HL-60/S4 treated with phorbol 12-myristate 13-acetate at 8.2 ng/mL for 4 days and 3 days (cell line): ENCODE results near the gene PREX1.
"Not testable (repeated sequence)": the region's sequence is repeated elsewhere in the genome, so short reads cannot be mapped to it uniquely, and the experiment has no call there.

Experiments used
- in situ Hi-C: fragments of 300-500 bp; cut with MboI; formaldehyde crosslinking; loops from 2 replicates; pipeline ENCODE4 v1.15.0; 2022; ENCODE audit warnings: low sequenced_read_pairs

PREX1 gene

GRCh38 chr20:48849299-48849698 lies 21.5 kb upstream of the PREX1 start:
- in situ Hi-C loops, result no loop called here

GRCh38 chr20:48847498-48848205 lies 19.9 kb upstream of the PREX1 start:
- in situ Hi-C loops, result no loop called here

- in situ Hi-C loops, result no loop called here
These were observed 19.0 kb upstream of the PREX1 start for GRCh38 chr20:48846516-48847492.

GRCh38 chr20:48845721-48846306 lies 18.0 kb upstream of the PREX1 start:
- in situ Hi-C loops, result no loop called here

GRCh38 chr20:48844996-48845395 lies 17.2 kb upstream of the PREX1 start:
- in situ Hi-C loops, result no loop called here

GRCh38 chr20:48843896-48844295 lies 16.1 kb upstream of the PREX1 start:
- in situ Hi-C loops, result not testable (repeated sequence)

GRCh38 chr20:48843057-48843806 lies 15.4 kb upstream of the PREX1 start:
- in situ Hi-C loops, result no loop called here

- in situ Hi-C loops, result no loop called here
These were observed 14.2 kb upstream of the PREX1 start for GRCh38 chr20:48841875-48842529.

GRCh38 chr20:48841196-48841874 lies 13.5 kb upstream of the PREX1 start:
- in situ Hi-C loops, result no loop called here

- in situ Hi-C loops, result no loop called here
These were observed 11.5 kb upstream of the PREX1 start for GRCh38 chr20:48839154-48839917.

GRCh38 chr20:48837014-48837413 lies 9.2 kb upstream of the PREX1 start:
- in situ Hi-C loops, result no loop called here

GRCh38 chr20:48835390-48835789 lies 7.6 kb upstream of the PREX1 start:
- in situ Hi-C loops, result no loop called here

GRCh38 chr20:48834278-48834677 lies 6.5 kb upstream of the PREX1 start:
- in situ Hi-C loops, result no loop called here

GRCh38 chr20:48832405-48832730 lies 4.6 kb upstream of the PREX1 start:
- in situ Hi-C loops, result no loop called here

- in situ Hi-C loops, result no loop called here
These were observed 4.1 kb upstream of the PREX1 start for GRCh38 chr20:48831718-48832404.

GRCh38 chr20:48830826-48831318 lies 3.1 kb upstream of the PREX1 start:
- in situ Hi-C loops, result no loop called here

GRCh38 chr20:48829940-48830339 lies 2.1 kb upstream of the PREX1 start:
- in situ Hi-C loops, result no loop called here

- in situ Hi-C loops, result no loop called here
These were observed 1.1 kb upstream of the PREX1 start for GRCh38 chr20:48828734-48829460.
